SJCRH30 (cell line): ENCODE data around the gene AGAP1. TPM values are rescaled to one million over a fixed set of nuclear protein-coding genes. Genes with fewer than 3 reads are reported as not detected.
A peak's percentile ranks its signal among the peaks of the same experiment; 100 is the strongest.

Source experiments
- DNase-seq, 2 experiments: peaks; one replicate each; pipeline ENCODE4 v3.0.0-alpha.2; 2015 to 2020
- H3K27ac ChIP-seq: fragments of 250-450 bp; sonication (Bioruptor Pico); 2 replicates; pipeline ENCODE4 v1.5.1; 2020; ENCODE audit warnings: mild to moderate bottlenecking, moderate library complexity
- H3K27me3 ChIP-seq: fragments of 250-450 bp; sonication (Bioruptor Pico); 2 replicates; pipeline ENCODE4 v1.5.1; 2020; ENCODE audit warnings: mild to moderate bottlenecking, moderate library complexity
- H3K36me3 ChIP-seq: fragments of 250-450 bp; sonication (Bioruptor Pico); 2 replicates; pipeline ENCODE4 v1.5.1; 2020; ENCODE audit warnings: mild to moderate bottlenecking, moderate library complexity
- H3K4me1 ChIP-seq: fragments of 250-450 bp; sonication (Bioruptor Pico); 2 replicates; pipeline ENCODE4 v1.5.1; 2020; ENCODE audit warnings: mild to moderate bottlenecking, moderate library complexity
- H3K4me3 ChIP-seq: fragments of 250-450 bp; sonication (Bioruptor Pico); 2 replicates; pipeline ENCODE4 v1.5.1; 2020; ENCODE audit warnings: mild to moderate bottlenecking, moderate library complexity
- H3K9me3 ChIP-seq: fragments of 250-450 bp; sonication (Bioruptor Pico); replicated peaks from 2 replicates; pipeline ENCODE4 v1.5.1; 2020; ENCODE audit warnings: mild to moderate bottlenecking, moderate library complexity
- total RNA-seq: library from RNA; depleted of rRNA; stranded (reverse); fragments of >200 nt; shearing (Covaris generic); gene quantifications from 2 replicates; pipeline ENCODE4 v1.2.3, GENCODE V29; 2014

AGAP1 gene
- total RNA-seq, 1 experiment from 2014 or later: 27.8 TPM

DNA sequence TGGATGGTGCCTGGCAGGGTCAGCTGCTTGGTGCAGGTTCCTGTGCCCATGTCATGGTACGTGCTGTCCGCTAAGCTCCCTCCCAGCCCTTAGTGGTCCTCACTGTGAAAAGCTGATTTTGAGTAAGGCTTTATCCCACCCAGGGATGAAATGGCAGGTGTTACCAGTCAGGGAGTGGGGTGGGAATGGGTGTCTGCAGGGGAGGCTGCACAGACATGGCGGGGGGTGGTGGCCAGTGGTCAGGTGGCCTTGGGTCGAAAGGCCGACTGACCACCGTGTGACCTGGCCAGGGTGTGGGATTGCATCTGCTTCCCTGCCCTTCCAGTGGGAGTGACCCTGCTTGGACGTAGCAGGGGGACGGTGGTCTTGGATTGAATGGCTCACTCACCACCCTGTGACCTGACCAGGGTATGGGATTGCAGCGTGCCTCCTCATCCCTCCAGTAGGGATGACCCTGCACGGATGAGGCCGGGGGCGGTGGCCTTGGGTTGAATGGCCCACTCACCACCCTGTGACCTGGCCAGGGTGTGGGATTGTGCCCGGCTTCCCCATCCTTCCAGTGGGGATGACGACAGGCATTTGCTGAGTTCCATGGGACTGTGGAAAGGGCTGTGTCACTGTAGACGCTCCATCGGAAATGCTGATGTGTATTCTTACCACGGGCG, 29.8 kb downstream of the AGAP1 start:
- no peak for DNase-seq
- H3K9me3 ChIP-seq: 0 out of 2 replicates have a peak, but pooled peaks cover 3% of the 10 kb centered on the region
- H3K27me3 ChIP-seq: no peaks in the 10 kb centered on the region
- no peak overlapping the region for H3K27ac ChIP-seq
- H3K4me1 ChIP-seq: peaks cover 16% of the 10 kb centered on the region
- no peaks in the 10 kb centered on the region for H3K36me3 ChIP-seq
- H3K4me3 ChIP-seq: no peak overlapping the region

DNA sequence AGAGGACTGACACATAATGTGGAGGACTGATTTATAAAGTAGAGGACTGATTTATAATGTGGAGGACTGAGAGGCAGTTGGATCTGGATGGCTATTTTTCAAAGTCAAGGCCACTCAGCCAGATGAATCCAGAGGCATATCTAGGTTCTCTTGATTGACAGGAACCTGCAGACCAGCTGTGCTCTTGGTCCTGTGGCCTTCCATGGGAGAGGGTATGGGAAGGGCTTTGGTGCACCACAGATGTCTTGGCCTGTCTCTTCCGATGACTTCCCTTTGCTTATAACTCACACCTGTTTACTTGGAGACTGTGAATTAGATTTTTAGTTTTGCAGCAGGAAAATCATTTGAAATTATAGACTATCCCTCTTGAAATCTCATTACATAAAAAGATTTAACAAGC, 32.3 kb downstream of the AGAP1 start:
- no peak overlapping the region for H3K27ac ChIP-seq
- H3K9me3 ChIP-seq: 0 out of 2 replicates have a peak, but pooled peaks cover under 1% of the 10 kb centered on the region
- no peak overlapping the region for H3K4me3 ChIP-seq
- peaks cover under 1% of the 10 kb centered on the region; the same call in 1 of the 2 replicates for H3K4me1 ChIP-seq
- no peaks in the 10 kb centered on the region for H3K36me3 ChIP-seq
- peak; percentile 46 to 73 for DNase-seq
- H3K27me3 ChIP-seq: no peaks in the 10 kb centered on the region

DNA sequence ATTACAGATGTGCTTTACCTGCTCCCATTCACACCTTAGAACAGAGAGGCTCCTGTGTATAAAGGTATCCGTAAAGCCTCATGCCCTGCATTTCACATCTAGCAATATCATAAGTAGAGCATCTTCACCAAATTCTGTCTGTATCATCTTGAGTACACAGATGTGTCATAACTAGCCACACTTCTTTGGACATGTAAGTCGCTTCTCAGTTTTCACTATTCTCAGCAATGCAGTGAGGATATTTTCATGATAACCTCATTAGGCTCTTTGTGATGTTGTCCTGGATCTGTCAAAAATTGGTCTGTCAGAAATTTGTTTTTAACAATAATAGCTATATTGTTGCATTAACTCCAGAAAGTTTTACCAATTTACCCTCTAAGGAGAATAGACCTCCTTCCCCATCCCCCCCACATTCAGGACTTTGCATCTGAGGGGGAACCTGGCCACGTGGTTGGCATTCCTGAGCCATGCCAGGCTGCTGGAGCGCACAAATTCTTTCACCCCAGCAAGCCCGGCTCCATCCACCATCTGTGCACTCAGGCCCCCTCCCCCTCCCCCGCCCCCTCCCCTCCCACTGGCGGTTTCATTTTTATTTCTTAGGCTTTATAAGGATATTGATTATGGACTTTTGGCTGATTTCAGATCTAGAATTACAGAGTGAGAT, 34.1 kb downstream of the AGAP1 start:
- Histone ChIP-seq H3K9me3 (no peaks in the 10 kb centered on the region), H3K27me3 (no peaks in the 10 kb centered on the region), H3K4me3 (no peak overlapping the region), H3K4me1 (no peaks in the 10 kb centered on the region; the same call in 1 of the 2 replicates), H3K36me3 (no peaks in the 10 kb centered on the region), H3K27ac (no peak overlapping the region)
- DNase-seq: no peak

DNA sequence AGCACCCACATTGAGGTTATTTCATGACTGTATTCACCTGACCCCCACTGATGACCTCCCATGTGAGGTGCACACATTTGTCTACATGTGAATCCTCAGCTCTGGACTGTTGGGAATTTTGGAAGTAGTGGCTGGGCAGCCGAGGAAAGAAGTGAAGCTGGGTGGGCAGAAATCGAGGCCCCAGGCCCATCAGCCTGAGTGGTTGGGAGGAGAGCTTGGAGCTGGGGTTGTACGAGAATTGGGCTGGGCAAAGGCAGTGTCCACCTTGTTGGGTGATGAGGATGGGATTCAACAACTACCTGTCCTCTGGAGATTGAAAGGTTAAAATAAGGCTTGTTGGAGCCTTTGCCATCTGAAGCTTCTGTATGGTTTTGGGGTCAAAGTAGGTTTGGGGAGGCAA, 35.8 kb downstream of the AGAP1 start:
- no peak overlapping the region for H3K27ac ChIP-seq
- H3K27me3 ChIP-seq: no peaks in the 10 kb centered on the region
- no peak for DNase-seq
- no peak overlapping the region for H3K4me3 ChIP-seq
- no peaks in the 10 kb centered on the region for H3K9me3 ChIP-seq
- H3K4me1 ChIP-seq: no peaks in the 10 kb centered on the region; the same call in 1 of the 2 replicates
- no peaks in the 10 kb centered on the region for H3K36me3 ChIP-seq

DNA sequence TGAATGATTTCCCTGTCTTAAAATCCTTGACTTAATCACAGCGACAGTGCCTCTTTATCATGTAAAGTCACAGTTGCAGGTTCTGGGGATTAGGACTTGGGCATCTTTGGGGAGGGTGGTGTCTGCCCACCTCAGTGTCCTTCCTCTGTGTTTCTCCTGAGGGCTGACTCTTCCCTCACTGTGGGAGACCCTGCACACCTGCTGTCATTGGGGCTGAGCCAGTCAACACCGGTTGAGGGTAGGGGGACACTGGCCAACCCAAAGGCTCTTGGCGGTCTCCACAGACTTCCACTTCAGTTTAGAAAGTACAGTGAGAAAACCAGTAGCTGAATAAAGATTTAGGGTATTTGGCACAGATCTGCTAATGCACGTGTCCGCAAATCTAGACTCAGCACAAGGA, 36.9 kb downstream of the AGAP1 start:
- Histone ChIP-seq H3K4me3 (no peak overlapping the region), H3K4me1 (no peaks in the 10 kb centered on the region; the same call in 1 of the 2 replicates), H3K27ac (no peak overlapping the region), H3K27me3 (no peaks in the 10 kb centered on the region), H3K36me3 (no peaks in the 10 kb centered on the region), H3K9me3 (no peaks in the 10 kb centered on the region)
- DNase-seq: no peak

DNA sequence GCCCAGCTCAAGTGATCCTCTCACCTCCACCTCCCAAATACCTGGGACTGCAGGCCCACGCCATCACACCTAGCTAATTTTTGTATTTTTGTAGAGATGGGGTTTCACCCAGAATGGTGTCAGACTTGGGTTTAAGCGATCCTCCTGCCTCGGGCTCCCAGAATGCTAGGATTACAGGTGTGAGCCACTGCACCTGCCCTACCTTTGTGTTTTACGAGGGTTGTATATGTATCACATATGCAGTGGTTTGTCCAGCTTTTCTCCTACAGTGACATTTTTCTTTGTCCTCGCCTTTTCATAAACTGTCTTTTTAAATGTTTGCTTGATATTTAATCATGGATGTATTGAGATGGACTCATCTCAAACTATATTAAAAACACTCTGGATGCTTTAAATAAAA, 38.5 kb downstream of the AGAP1 start:
- Histone ChIP-seq H3K4me1 (no peaks in the 10 kb centered on the region), H3K9me3 (no peaks in the 10 kb centered on the region), H3K27ac (no peak overlapping the region), H3K27me3 (no peaks in the 10 kb centered on the region), H3K36me3 (no peaks in the 10 kb centered on the region), H3K4me3 (no peak overlapping the region)
- no peak for DNase-seq

DNA sequence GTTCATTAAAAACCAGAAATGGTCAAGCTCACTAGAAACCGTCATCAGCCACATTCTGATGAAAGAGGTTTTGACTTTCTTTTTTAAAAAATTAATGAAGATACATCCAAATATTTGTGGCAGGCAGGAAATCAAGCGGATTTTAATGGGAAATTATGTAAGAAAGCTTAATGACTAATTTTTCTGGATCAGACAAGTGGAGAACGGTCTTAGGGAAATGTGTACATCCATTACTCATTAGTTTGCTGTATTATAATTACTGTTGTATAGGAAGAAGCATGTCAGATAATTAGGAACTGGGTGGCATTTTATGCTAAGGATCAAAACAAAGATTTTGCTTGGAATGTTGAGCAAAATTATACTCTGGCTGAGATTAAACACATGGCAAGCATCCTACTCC, 39.4 kb downstream of the AGAP1 start:
- H3K36me3 ChIP-seq: no peaks in the 10 kb centered on the region
- H3K9me3 ChIP-seq: no peaks in the 10 kb centered on the region
- H3K27me3 ChIP-seq: no peaks in the 10 kb centered on the region
- no peak overlapping the region for H3K27ac ChIP-seq
- DNase-seq: no peak
- no peak overlapping the region for H3K4me3 ChIP-seq
- H3K4me1 ChIP-seq: no peaks in the 10 kb centered on the region

DNA sequence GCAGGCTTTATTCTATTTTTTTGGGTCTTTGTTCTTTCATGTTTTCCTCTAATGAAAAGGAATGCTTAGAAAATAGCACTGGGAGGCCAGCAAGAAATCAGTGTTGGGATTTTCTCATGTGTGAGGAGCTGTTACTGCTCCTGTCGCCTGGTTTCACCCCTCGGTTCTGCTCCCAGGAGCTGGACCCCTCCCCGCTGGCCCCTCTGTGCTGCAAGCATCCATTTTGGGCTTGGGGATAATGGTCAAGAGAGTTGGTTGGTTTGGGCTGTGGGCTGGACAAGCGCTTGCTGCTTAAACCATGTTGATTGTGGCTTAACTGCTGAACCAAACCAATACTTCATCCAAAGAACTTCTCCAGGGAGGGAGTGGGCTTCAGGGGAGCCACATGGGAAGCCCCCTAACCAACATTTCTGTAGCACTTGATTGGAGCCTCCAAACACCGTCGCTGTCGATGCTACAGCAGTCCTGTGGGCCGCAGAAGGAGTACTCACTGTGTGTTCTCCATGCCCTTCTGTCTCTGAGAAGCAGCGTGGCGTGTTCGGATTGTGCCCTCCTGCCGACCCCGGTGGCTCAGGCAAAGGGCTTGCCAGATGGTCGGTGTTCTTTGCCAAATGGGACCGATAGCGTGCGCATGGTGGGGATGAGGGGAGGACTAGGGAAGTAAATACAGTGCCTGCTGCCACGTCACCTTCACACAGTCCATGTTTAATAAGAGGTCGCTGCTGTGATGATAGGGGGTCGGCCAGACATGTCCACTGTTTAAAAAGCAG, 40.0 kb downstream of the AGAP1 start:
- no peak for DNase-seq
- H3K27me3 ChIP-seq: no peaks in the 10 kb centered on the region
- H3K4me3 ChIP-seq: no peak overlapping the region
- H3K27ac ChIP-seq: no peak overlapping the region
- H3K36me3 ChIP-seq: no peaks in the 10 kb centered on the region
- H3K4me1 ChIP-seq: no peaks in the 10 kb centered on the region
- H3K9me3 ChIP-seq: no peaks in the 10 kb centered on the region

DNA sequence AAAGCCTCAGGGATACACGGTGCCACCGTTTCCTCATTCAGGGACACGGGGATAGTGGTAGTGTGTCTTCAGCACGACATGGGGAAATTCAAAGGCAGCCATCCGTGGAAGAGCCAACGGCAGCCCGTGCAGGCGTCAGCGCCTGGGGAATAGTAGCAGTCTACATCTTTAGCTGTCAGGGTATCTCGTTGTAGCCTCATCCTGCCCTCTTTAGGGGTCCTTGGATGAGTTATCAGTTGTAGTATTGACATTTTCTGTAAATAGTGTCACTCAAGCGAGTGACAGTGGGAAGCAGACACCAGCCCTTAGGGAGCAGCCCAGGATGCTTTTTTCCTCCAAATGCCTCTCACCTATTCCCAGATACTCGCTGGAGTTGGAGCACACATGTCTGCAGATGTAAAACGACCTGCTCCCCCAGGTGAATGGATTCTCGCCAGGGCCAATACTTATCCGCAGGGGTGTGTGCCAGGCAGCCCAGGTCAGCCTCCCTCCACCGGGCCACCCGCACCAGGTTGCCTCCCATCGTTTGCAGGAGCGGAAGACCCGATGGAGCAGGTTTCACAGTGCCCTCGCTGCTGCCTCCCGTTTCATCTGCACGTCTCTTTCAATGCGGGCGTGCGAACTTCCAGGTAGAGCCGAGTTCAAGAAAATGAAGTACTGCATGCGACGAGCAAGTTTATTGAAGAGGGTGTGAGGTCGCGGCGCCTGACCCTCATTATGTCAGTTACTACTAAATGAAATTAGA, 41.0 kb downstream of the AGAP1 start:
- Histone ChIP-seq H3K36me3 (no peaks in the 10 kb centered on the region), H3K27ac (no peak overlapping the region), H3K4me3 (no peak overlapping the region), H3K4me1 (no peaks in the 10 kb centered on the region), H3K27me3 (no peaks in the 10 kb centered on the region), H3K9me3 (no peaks in the 10 kb centered on the region)
- DNase-seq: no peak

DNA sequence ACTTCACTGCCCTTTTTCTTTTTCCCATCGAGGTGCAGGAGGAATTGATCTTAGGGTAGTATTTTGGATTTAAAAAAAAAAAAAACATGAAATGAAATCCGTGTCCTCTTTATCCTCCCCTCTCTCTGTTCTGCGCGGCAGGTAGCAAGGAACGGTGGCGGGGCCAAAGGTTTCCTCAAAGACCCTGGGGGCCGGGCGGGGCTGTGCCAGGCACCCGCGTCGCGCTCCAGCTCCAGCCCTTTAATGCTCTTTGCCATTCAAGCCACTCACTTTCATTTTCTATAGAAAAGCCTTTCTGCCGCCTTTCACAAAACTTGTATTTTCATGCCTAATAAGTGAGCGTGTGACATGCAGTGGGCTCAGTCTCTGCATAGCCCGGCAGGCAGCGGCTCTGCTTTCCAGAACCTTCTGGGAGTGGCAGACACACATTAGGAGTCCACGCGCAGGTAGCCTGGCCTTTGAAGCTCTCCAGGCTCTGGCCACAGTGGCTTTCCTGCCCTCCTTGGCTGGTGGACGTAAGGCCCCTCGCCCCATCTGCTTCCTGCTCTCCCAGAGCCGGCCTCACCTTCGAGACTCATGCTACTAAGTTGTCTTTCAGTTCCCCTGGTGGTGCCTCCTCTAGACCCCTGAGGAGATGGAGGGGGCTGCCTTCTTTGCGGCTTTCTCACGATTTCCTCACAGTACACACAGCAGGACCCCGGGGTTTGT, 41.7 kb downstream of the AGAP1 start:
- no peak overlapping the region for H3K4me3 ChIP-seq
- H3K27ac ChIP-seq: no peak overlapping the region
- DNase-seq: no peak
- H3K27me3 ChIP-seq: no peaks in the 10 kb centered on the region
- no peaks in the 10 kb centered on the region for H3K36me3 ChIP-seq
- no peaks in the 10 kb centered on the region for H3K9me3 ChIP-seq
- H3K4me1 ChIP-seq: no peaks in the 10 kb centered on the region

DNA sequence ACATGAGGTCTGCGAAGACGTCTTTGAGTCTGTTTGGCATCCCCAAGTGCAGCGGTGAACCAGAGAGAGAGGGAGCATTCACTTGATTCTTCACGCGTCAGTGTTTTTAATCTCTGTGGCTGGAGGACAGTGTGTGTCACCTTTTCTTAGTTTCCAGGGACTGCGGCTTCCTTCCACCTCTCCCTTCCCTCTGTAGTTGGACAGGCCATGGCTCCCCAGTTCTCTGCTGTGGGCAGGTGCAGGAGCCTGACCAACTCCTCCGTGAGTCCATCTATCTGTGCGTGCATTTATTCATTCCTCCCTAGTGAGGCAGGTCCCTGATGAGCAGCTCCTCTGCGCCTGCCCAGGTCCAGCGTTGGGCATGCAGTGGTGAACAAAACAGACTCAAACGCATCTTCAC, 42.9 kb downstream of the AGAP1 start:
- no peaks in the 10 kb centered on the region for H3K4me1 ChIP-seq
- no peak overlapping the region for H3K4me3 ChIP-seq
- no peak for DNase-seq
- no peaks in the 10 kb centered on the region for H3K9me3 ChIP-seq
- H3K27me3 ChIP-seq: no peaks in the 10 kb centered on the region
- no peaks in the 10 kb centered on the region for H3K36me3 ChIP-seq
- no peak overlapping the region for H3K27ac ChIP-seq

DNA sequence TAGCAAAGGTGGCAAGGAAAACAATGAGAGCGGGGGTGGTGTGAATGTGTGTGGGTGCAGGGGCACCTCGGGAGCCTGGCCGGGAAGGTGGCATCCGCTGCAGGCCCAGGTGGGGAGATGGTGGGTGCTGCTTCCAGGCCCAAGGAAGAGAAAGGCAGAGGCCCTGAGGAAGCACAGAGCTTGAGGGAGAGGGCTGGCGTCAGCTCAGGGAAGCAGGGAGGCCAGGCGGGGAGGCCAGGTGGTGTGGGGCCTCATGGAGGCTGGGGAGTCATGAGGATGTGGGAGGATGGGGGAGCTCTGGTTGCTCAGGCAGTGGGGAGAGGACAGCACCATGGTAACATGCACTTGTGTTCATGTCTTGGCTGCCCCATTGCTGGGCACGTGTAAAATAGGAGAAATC, 43.3 kb downstream of the AGAP1 start:
- no peak for DNase-seq
- Histone ChIP-seq H3K9me3 (no peaks in the 10 kb centered on the region), H3K27ac (no peak overlapping the region), H3K36me3 (no peaks in the 10 kb centered on the region), H3K4me1 (no peaks in the 10 kb centered on the region), H3K27me3 (no peaks in the 10 kb centered on the region), H3K4me3 (no peak overlapping the region)

DNA sequence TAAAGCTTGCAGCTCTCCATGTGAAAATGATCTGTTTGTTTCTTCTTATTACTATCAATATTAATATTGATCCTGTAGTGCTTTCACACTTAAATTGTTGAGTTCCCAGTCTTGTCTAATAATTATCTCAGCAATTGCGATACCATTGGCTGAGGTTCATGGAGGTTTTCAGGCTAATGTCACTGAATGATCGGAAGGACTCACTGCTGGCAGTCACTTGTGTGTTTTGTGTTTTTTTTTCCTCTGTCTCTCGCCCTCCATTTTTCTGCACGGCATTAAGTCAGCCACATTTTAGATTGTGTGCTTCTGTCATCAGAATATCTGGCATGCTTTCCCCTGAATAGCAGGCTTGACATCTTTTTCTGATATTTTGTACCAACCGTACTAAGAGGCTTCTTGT, 43.7 kb downstream of the AGAP1 start:
- Histone ChIP-seq H3K36me3 (no peaks in the 10 kb centered on the region), H3K9me3 (no peaks in the 10 kb centered on the region), H3K4me1 (no peaks in the 10 kb centered on the region), H3K27ac (no peak overlapping the region), H3K4me3 (no peak overlapping the region), H3K27me3 (no peaks in the 10 kb centered on the region)
- no peak for DNase-seq

DNA sequence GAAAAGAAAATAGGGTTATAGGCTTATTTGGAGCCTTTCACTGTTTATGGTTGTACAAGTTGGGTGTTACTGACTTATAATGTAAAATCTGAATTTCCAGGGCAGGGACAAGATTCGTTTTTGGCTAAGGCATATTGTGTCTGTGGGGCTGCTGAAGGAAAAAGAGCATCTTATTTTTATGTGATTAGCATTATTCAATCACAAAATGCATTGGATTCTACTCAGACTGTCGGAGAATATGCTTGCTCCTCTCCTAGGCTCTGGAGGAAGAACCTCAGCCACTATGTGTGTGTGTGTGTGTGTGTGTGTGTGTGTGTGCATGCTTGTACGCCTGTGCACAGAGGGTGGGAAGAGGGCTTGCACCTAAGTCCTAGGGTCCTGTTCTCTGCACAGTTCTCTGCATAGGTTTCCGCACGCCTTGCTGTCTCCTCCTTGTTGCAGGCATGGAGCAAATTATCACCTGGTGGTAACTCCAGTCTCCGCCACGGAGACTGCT, 44.3 kb downstream of the AGAP1 start:
- no peaks in the 10 kb centered on the region for H3K9me3 ChIP-seq
- no peak overlapping the region for H3K27ac ChIP-seq
- H3K36me3 ChIP-seq: no peaks in the 10 kb centered on the region
- H3K4me3 ChIP-seq: no peak overlapping the region
- H3K4me1 ChIP-seq: no peaks in the 10 kb centered on the region
- no peaks in the 10 kb centered on the region for H3K27me3 ChIP-seq
- DNase-seq: no peak
